ENCODE results near the gene LRRC49. TPM values are rescaled to one million over a fixed set of nuclear protein-coding genes. Genes with fewer than 3 reads are reported as not detected.
A peak's percentile ranks its signal among the peaks of the same experiment; 100 is the strongest.
"Not testable (repeated sequence)": the region's sequence is repeated elsewhere in the genome, so short reads cannot be mapped to it uniquely, and the experiment has no call there.

The LRRC49 gene
- total RNA-seq, 1 donor from 2014 or later: 2.7 TPM

- ATAC-seq: no peak
Observed at GRCh38 chr15:71003319-71003718, 110.7 kb downstream of the LRRC49 start.

- not testable (repeated sequence) for ATAC-seq
Observed at GRCh38 chr15:71004506-71004905, 111.9 kb downstream of the LRRC49 start.

GRCh38 chr15:71005895-71006294, 113.3 kb downstream of the LRRC49 start:
- no peak for ATAC-seq

GRCh38 chr15:71008250-71008870, 115.7 kb downstream of the LRRC49 start:
- ATAC-seq: no peak

- ATAC-seq: no peak
Observed at GRCh38 chr15:71010472-71010871, 117.8 kb downstream of the LRRC49 start.

GRCh38 chr15:71010997-71011396, 118.4 kb downstream of the LRRC49 start:
- ATAC-seq: no peak

- peak; percentile 78 for ATAC-seq
Observed at GRCh38 chr15:71011503-71012155, 119.0 kb downstream of the LRRC49 start.

GRCh38 chr15:71013446-71013845, 120.8 kb downstream of the LRRC49 start:
- ATAC-seq: no peak

- no peak for ATAC-seq
Observed at GRCh38 chr15:71015342-71015741, 122.7 kb downstream of the LRRC49 start.

- ATAC-seq: not testable (repeated sequence)
Observed at GRCh38 chr15:71031232-71031631, 138.6 kb downstream of the LRRC49 start.

- ATAC-seq: not testable (repeated sequence)
Observed at GRCh38 chr15:71035478-71035877, 142.9 kb downstream of the LRRC49 start.

GRCh38 chr15:71042356-71042922, 149.8 kb downstream of the LRRC49 start:
- ATAC-seq: no peak

GRCh38 chr15:71043373-71043772, 150.7 kb downstream of the LRRC49 start:
- peak; percentile 97 for ATAC-seq

- ATAC-seq: peak; percentile 61
Observed at GRCh38 chr15:71044006-71044405, 151.4 kb downstream of the LRRC49 start.

GRCh38 chr15:71046146-71046545, 153.5 kb downstream of the LRRC49 start:
- ATAC-seq: not testable (repeated sequence)

- ATAC-seq: no peak
Observed at GRCh38 chr15:71048913-71049675, 156.5 kb downstream of the LRRC49 start.

GRCh38 chr15:71049706-71050422, 157.2 kb downstream of the LRRC49 start:
- ATAC-seq: no peak

GRCh38 chr15:71050461-71050860, 157.8 kb downstream of the LRRC49 start:
- ATAC-seq: no peak

- ATAC-seq: no peak
Observed at GRCh38 chr15:71051539-71051938, 158.9 kb downstream of the LRRC49 start.

- peak; percentile 67 for ATAC-seq
Observed at GRCh38 chr15:71052356-71052755, 159.7 kb downstream of the LRRC49 start.

- ATAC-seq: no peak
Observed at GRCh38 chr15:71054286-71054952, 161.8 kb downstream of the LRRC49 start.

GRCh38 chr15:71055461-71055860, 162.8 kb downstream of the LRRC49 start:
- ATAC-seq: peak; percentile 52
